ENCODE results near the gene PKHD1. TPM values are rescaled to one million over a fixed set of nuclear protein-coding genes. Genes with fewer than 3 reads are reported as not detected.

Gene PKHD1
- total RNA-seq, 2 donors from 2014 or later = 0.20 TPM

GRCh38 chr6:51866867-51867266 is 220.5 kb downstream of the PKHD1 start:
- no peaks in the 10 kb centered on the region for H3K9me3 ChIP-seq (ENCODE audit: control insufficient read depth, low read length)
- H3K27ac Mint-ChIP-seq = no peak overlapping the region

GRCh38 chr6:51865996-51866395 is 221.4 kb downstream of the PKHD1 start:
- no peak overlapping the region for H3K9ac ChIP-seq (ENCODE audit: extremely low read depth, low read length, poor library complexity, severe bottlenecking)
- TF ChIP-seq CTCF (conservative IDR thresholded peaks at IDR 0.05) = no peak
- H3K36me3 ChIP-seq (ENCODE audit: control insufficient read depth, insufficient read depth, low read length) = no peaks in the 10 kb centered on the region
- no peak overlapping the region for H3K4me3 Mint-ChIP-seq
- 89% methylated on average over 1 of the region's 1 CpG for WGBS, 2 experiments (ENCODE audit: insufficient coverage in 1 of 2, insufficient read length in 1 of 2)
- H3K27me3 ChIP-seq (ENCODE audit: control insufficient read depth, insufficient read depth, low read length, poor library complexity, severe bottlenecking) = no peaks in the 10 kb centered on the region
- H3K9me3 ChIP-seq (ENCODE audit: control insufficient read depth, low read length) = no peaks in the 10 kb centered on the region
- H3K4me1 ChIP-seq (ENCODE audit: control insufficient read depth, insufficient read depth, low read length) = no peaks in the 10 kb centered on the region
- H3K27me3 Mint-ChIP-seq (ENCODE audit: insufficient read depth) = peaks cover 3% of the 10 kb centered on the region
- no peak overlapping the region for H3K27ac ChIP-seq (ENCODE audit: low read depth, low read length)
- H3K4me3 ChIP-seq (ENCODE audit: low read length) = no peak overlapping the region
- H3K9me3 Mint-ChIP-seq = no peaks in the 10 kb centered on the region
- no peak for DNase-seq
- peaks cover 9% of the 10 kb centered on the region for H3K4me1 Mint-ChIP-seq
- no peak overlapping the region for H3K27ac Mint-ChIP-seq
- no peaks in the 10 kb centered on the region for H3K36me3 Mint-ChIP-seq (ENCODE audit: low read depth)

More at GRCh38 chr6:51866867-51867266, 220.5 kb downstream of the PKHD1 start:
- H3K36me3 Mint-ChIP-seq (ENCODE audit: low read depth) = no peaks in the 10 kb centered on the region
- H3K27me3 Mint-ChIP-seq (ENCODE audit: insufficient read depth) = peaks cover 3% of the 10 kb centered on the region
- no peak for TF ChIP-seq CTCF (conservative IDR thresholded peaks at IDR 0.05)
- Histone ChIP-seq H3K36me3 (ENCODE audit: control insufficient read depth, insufficient read depth, low read length) (no peaks in the 10 kb centered on the region), H3K9ac (ENCODE audit: extremely low read depth, low read length, poor library complexity, severe bottlenecking) (no peak overlapping the region), H3K27me3 (ENCODE audit: control insufficient read depth, insufficient read depth, low read length, poor library complexity, severe bottlenecking) (no peaks in the 10 kb centered on the region), H3K4me3 (ENCODE audit: low read length) (no peak overlapping the region), H3K4me1 (ENCODE audit: control insufficient read depth, insufficient read depth, low read length) (no peaks in the 10 kb centered on the region), H3K27ac (ENCODE audit: low read depth, low read length) (no peak overlapping the region)
- peaks cover 9% of the 10 kb centered on the region for H3K4me1 Mint-ChIP-seq
- H3K9me3 Mint-ChIP-seq = no peaks in the 10 kb centered on the region
- H3K4me3 Mint-ChIP-seq = no peak overlapping the region
- WGBS, 2 experiments (ENCODE audit: insufficient coverage in 1 of 2, insufficient read length in 1 of 2) = 0 to 44% methylated on average over 1 to 2 of the region's 2 CpGs
- DNase-seq = no peak

GRCh38 chr6:51865176-51865575 is 222.2 kb downstream of the PKHD1 start:
- Mint-ChIP-seq H3K4me1 (peaks cover 9% of the 10 kb centered on the region), H3K4me3 (no peak overlapping the region), H3K27ac (no peak overlapping the region), H3K36me3 (ENCODE audit: low read depth) (no peaks in the 10 kb centered on the region), H3K27me3 (ENCODE audit: insufficient read depth) (peaks cover 3% of the 10 kb centered on the region), H3K9me3 (no peaks in the 10 kb centered on the region)
- Histone ChIP-seq H3K9ac (ENCODE audit: extremely low read depth, low read length, poor library complexity, severe bottlenecking) (no peak overlapping the region), H3K27me3 (ENCODE audit: control insufficient read depth, insufficient read depth, low read length, poor library complexity, severe bottlenecking) (no peaks in the 10 kb centered on the region), H3K4me3 (ENCODE audit: low read length) (no peak overlapping the region), H3K36me3 (ENCODE audit: control insufficient read depth, insufficient read depth, low read length) (no peaks in the 10 kb centered on the region), H3K4me1 (ENCODE audit: control insufficient read depth, insufficient read depth, low read length) (no peaks in the 10 kb centered on the region), H3K27ac (ENCODE audit: low read depth, low read length) (no peak overlapping the region), H3K9me3 (ENCODE audit: control insufficient read depth, low read length) (no peaks in the 10 kb centered on the region)
- WGBS, 2 experiments (ENCODE audit: insufficient coverage in 1 of 2, insufficient read length in 1 of 2) = 75 to 86% methylated on average over 1 to 2 of the region's 2 CpGs
- TF ChIP-seq CTCF (conservative IDR thresholded peaks at IDR 0.05) = no peak
- DNase-seq = no peak
